IMR-90 (cell line): Measurements from ENCODE around the gene PMM2. TPM values are rescaled to one million over a fixed set of nuclear protein-coding genes. Genes with fewer than 3 reads are reported as not detected.

ENCODE experiments used
- ATAC-seq: fragments of 200-7000 bp; cut with Tn5 transposase; 2 replicates; pipeline ENCODE4 v1.9.1; 2020; ENCODE audit warnings: low read depth, mild to moderate bottlenecking, moderate library complexity
- BruUV-seq: library from RNA; stranded (reverse); fragments of 400-500 nt; replicated peaks from 2 replicates; lab custom pipeline; 2021; lab: Mats Ljungman, UMichigan
- CTCF ChIA-PET: fragments of 300-600 bp; formaldehyde crosslinking; extraction: SDS; loops from one replicate; lab custom pipeline; 2021; ENCODE audit warnings: antibody characterized with exemption; lab: Yijun Ruan, JAX
- POLR2A ChIA-PET: fragments of 300-600 bp; sonication (Branson Sonifier 250); formaldehyde crosslinking; loops from one replicate; lab custom pipeline; 2022; ENCODE audit warnings: antibody characterized with exemption; ENCODE audit not compliant: unreplicated experiment; lab: Charles Lee
- DNase-seq: peaks from one replicate; pipeline ENCODE4 v3.0.0; 2013
- H2AFZ ChIP-seq: replicated peaks from 2 replicates; pipeline ENCODE3; 2013; ENCODE audit warnings: low read length, mild to moderate bottlenecking; ENCODE audit not compliant: poor library complexity
- H2AK5ac ChIP-seq: 2 replicates; pipeline ENCODE4 v1.6.1; 2013; ENCODE audit warnings: low read depth, low read length, inconsistent platforms
- H2AK9ac ChIP-seq: replicated peaks from 2 replicates; pipeline ENCODE3; 2013; ENCODE audit warnings: mild to moderate bottlenecking, low read depth, low read length, moderate library complexity; ENCODE audit not compliant: poor library complexity
- H2BK120ac ChIP-seq: 2 replicates; pipeline ENCODE4 v1.6.1; 2013; ENCODE audit warnings: low read depth, low read length, inconsistent platforms
- H2BK15ac ChIP-seq: 3 replicates; pipeline ENCODE4 v1.6.1; 2013; ENCODE audit warnings: low read depth, low read length, inconsistent platforms
- H2BK20ac ChIP-seq: 2 replicates; pipeline ENCODE4 v1.6.1; 2013; ENCODE audit warnings: low read depth, mild to moderate bottlenecking, inconsistent platforms, low read length, moderate library complexity
- H2BK5ac ChIP-seq: 2 replicates; pipeline ENCODE4 v1.6.1; 2013; ENCODE audit warnings: mild to moderate bottlenecking, low read depth, low read length, inconsistent platforms; ENCODE audit not compliant: poor library complexity, severe bottlenecking
- H3K14ac ChIP-seq: replicated peaks from 2 replicates; pipeline ENCODE4 v1.6.1; 2013; ENCODE audit warnings: low read depth, low read length, inconsistent platforms
- H3K18ac ChIP-seq: 2 replicates; pipeline ENCODE4 v1.6.1; 2013; ENCODE audit warnings: low read depth, low read length, control low read depth
- H3K23ac ChIP-seq: 2 replicates; pipeline ENCODE4 v1.6.1; 2013; ENCODE audit warnings: low read depth, low read length, inconsistent platforms
- H3K27ac ChIP-seq: 2 replicates; pipeline ENCODE4 v1.5.1; 2013; ENCODE audit warnings: mild to moderate bottlenecking, control low read depth, low read length; ENCODE audit not compliant: insufficient read depth
- H3K27me3 ChIP-seq: 2 replicates; pipeline ENCODE4 v1.6.1; 2013; ENCODE audit warnings: low read length; ENCODE audit not compliant: control insufficient read depth, insufficient read depth
- H3K36me3 ChIP-seq: 2 replicates; pipeline ENCODE4 v1.6.1; 2013; ENCODE audit warnings: low read length, mixed read lengths; ENCODE audit not compliant: control insufficient read depth, insufficient read depth
- H3K4ac ChIP-seq: 2 replicates; pipeline ENCODE4 v1.6.1; 2013; ENCODE audit warnings: low read depth, low read length, inconsistent platforms
- H3K4me1 ChIP-seq: 2 replicates; pipeline ENCODE4 v1.6.1; 2013; ENCODE audit warnings: low read length, mixed read lengths; ENCODE audit not compliant: control insufficient read depth, insufficient read depth
- H3K4me2 ChIP-seq: 2 replicates; pipeline ENCODE4 v1.6.1; 2013; ENCODE audit warnings: low read depth, mild to moderate bottlenecking, control low read depth, low read length, moderate library complexity
- H3K4me3 ChIP-seq: 2 replicates; pipeline ENCODE4 v1.5.1; 2013; ENCODE audit warnings: low read depth, mild to moderate bottlenecking, control low read depth, low read length, moderate library complexity; ENCODE audit not compliant: insufficient read depth
- H3K56ac ChIP-seq: 2 replicates; pipeline ENCODE4 v1.6.1; 2013; ENCODE audit warnings: low read length, inconsistent platforms; ENCODE audit not compliant: insufficient read depth; ENCODE audit errors: extremely low read depth
- H3K79me1 ChIP-seq, 2 experiments: 2 replicates each; pipeline ENCODE4 v1.6.1; 2013; ENCODE audit warnings: low read length in 2 of 2, inconsistent platforms in 1 of 2, low read depth in 1 of 2
- H3K9ac ChIP-seq: 2 replicates; pipeline ENCODE4 v1.6.1; 2013; ENCODE audit warnings: low read depth, low read length, control low read depth
- H3K9me1 ChIP-seq: 2 replicates; pipeline ENCODE4 v1.6.1; 2013; ENCODE audit warnings: low read length, inconsistent platforms; ENCODE audit not compliant: insufficient read depth
- H3K9me3 ChIP-seq: 2 replicates; pipeline ENCODE4 v1.6.1; 2013; ENCODE audit warnings: low read length; ENCODE audit not compliant: control insufficient read depth, insufficient read depth
- H4K20me1 ChIP-seq: 2 replicates; pipeline ENCODE4 v1.6.1; 2013; ENCODE audit warnings: low read length, inconsistent platforms; ENCODE audit not compliant: insufficient read depth
- H4K5ac ChIP-seq: 2 replicates; pipeline ENCODE4 v1.6.1; 2013; ENCODE audit warnings: mild to moderate bottlenecking, low read depth, low read length, control low read depth
- H4K8ac ChIP-seq, 2 experiments: 2 replicates each; pipeline ENCODE4 v1.6.1; 2013; ENCODE audit warnings: low read depth in 2 of 2, low read length in 2 of 2, control low read depth in 1 of 2, inconsistent platforms in 1 of 2
- H4K91ac ChIP-seq: 2 replicates; pipeline ENCODE4 v1.6.1; 2013; ENCODE audit warnings: low read depth, low read length, inconsistent platforms; ENCODE audit not compliant: insufficient read depth
- MXI1 ChIP-seq: IDR thresholded peaks from 2 replicates; pipeline ENCODE4 v1.6.1; 2012; ENCODE audit warnings: low read depth, mild to moderate bottlenecking, low read length, moderate library complexity, borderline replicate concordance
- NFE2L2 ChIP-seq: fragments of 150-350 bp; IDR thresholded peaks from 2 replicates; pipeline ENCODE4 v1.6.1; 2016; ENCODE audit warnings: low read depth, mild to moderate bottlenecking, low read length
- POLR2A ChIP-seq: IDR thresholded peaks from 2 replicates; pipeline ENCODE4 v1.6.1; 2012; ENCODE audit warnings: mild to moderate bottlenecking, low read depth, low read length
- WGBS, 2 experiments: methylation state at CpG; one replicate each; pipeline versions ENCODE4 v1.1.5 to v1.1.7; 2013; ENCODE audit warnings: missing lambda C conversion rate in 2 of 2; ENCODE audit not compliant: insufficient read length in 1 of 2; ENCODE audit errors: extremely low coverage in 2 of 2; 5-methylcytosine and 5-hydroxymethylcytosine counted together
- dilution Hi-C: fragments of 300-500 bp; cut with HindIII; formaldehyde crosslinking; loops from one replicate; pipeline ENCODE4 v1.14.3; 2018; ENCODE audit warnings: low sequenced_read_pairs; ENCODE audit not compliant: unreplicated experiment
- in situ Hi-C: fragments of 300-500 bp; cut with MboI; formaldehyde crosslinking; loops from 3 replicates; pipeline ENCODE4 v1.14.3; 2019; ENCODE audit warnings: low sequenced_read_pairs, inconsistent platforms, mixed read lengths
- intact Hi-C: fragments of 100-400 bp; cut with micrococcal nuclease; formaldehyde crosslinking; loops from 2 replicates; pipeline ENCODE4 v1.10.0; 2022
- polyA plus RNA-seq, 3 experiments: library from polyadenylated mRNA; depleted of rRNA; stranded (reverse); fragments of >200 nt; gene quantifications; 2 replicates each; pipeline ENCODE4 v1.2.3, GENCODE V29; 2012; ENCODE audit warnings: low replicate concordance in 1 of 3
- total RNA-seq: library from RNA; depleted of rRNA; stranded (reverse); fragments of >200 nt; gene quantifications from 2 replicates; pipeline ENCODE4 v1.2.3, GENCODE V29; 2012
- TF ChIP-seq, protein P1 (sequence below): fragments of 150-350 bp; IDR thresholded peaks from 2 replicates; pipeline ENCODE4 v1.6.1; 2017; ENCODE audit warnings: mild to moderate bottlenecking, antibody characterized with exemption, low read length, low read depth
- TF ChIP-seq, protein P2 (sequence below): fragments of 150-350 bp; IDR thresholded peaks from 2 replicates; pipeline ENCODE4 v1.6.1; 2016; ENCODE audit warnings: low read depth, mild to moderate bottlenecking, low read length, moderate library complexity, borderline replicate concordance
- TF ChIP-seq, protein P3 (sequence below): conservative IDR thresholded peaks from 2 replicates; pipeline ENCODE4 v1.5.1; 2012; ENCODE audit warnings: mild to moderate bottlenecking, low read depth, low read length, improper control_type of control experiment

The PMM2 gene
- total and polyA plus RNA-seq, 2 of the 4 experiments (the other 2 are of a cell fraction) = 25.8 to 38.9 TPM

DNA sequence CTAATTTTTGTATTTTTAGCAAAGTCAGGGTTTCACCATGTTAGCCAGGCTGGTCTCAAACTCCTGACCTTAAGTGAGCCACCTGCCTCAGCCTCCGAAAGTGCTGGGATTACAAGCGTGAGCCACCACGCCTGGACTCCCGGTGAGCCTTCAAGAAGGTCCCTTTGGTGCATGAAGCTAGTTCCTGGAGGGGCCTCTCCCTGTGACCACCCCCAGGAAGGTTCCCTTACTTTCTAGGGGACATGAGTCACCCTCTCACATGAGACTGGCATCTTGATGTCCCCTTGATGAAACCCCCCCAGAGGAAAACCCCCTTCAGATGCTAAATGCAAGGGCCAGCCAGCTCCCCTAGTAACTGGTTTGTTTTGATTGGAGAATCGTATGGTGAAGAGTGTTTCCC lies 58.3 kb downstream of the PMM2 start:
- Histone ChIP-seq H3K23ac (no peak overlapping the region), H3K4me2 (no peak overlapping the region), H3K9me1 (peaks cover 11% of the 10 kb centered on the region; the same call in 1 of the 2 replicates), H2BK20ac (no peak overlapping the region), H4K8ac (no peak overlapping the region), H3K9ac (no peak overlapping the region), H2AK9ac (no peak overlapping the region), H3K4me3 (no peak overlapping the region), H4K5ac (no peak overlapping the region), H3K14ac (no peak overlapping the region), H3K9me3 (no peaks in the 10 kb centered on the region), H2BK5ac (no peak overlapping the region), H4K91ac (no peak overlapping the region), H3K36me3 (peaks cover 66% of the 10 kb centered on the region), H3K27me3 (no peaks in the 10 kb centered on the region), H2BK15ac (no peak overlapping the region), H3K18ac (no peak overlapping the region), H4K20me1 (peaks cover 64% of the 10 kb centered on the region), H3K56ac (0 out of 2 replicates have a peak overlapping the region, but pooled peaks have one; percentile 12), H2BK120ac (no peak overlapping the region), H3K79me1 (peaks cover 22 to 78% of the 10 kb centered on the region in 2 experiments; a peak in 3 of 4 replicates), H3K4me1 (peaks cover 7% of the 10 kb centered on the region), H2AFZ (no peak overlapping the region), H3K4ac (no peak overlapping the region), H3K27ac (no peak overlapping the region), H2AK5ac (no peak overlapping the region)
- ChIA-PET POLR2A (no interaction called here), CTCF (no interaction called here)
- ATAC-seq = no peak
- in situ Hi-C loops (no loop called here), dilution Hi-C loops (no loop called here), intact Hi-C loops (no loop called here)
- DNase-seq = no peak
- WGBS, 2 experiments = no CpG with 5 or more reads among the region's 5 CpGs
- BruUV-seq = no TSS peak
- TF ChIP-seq, protein P1, sequence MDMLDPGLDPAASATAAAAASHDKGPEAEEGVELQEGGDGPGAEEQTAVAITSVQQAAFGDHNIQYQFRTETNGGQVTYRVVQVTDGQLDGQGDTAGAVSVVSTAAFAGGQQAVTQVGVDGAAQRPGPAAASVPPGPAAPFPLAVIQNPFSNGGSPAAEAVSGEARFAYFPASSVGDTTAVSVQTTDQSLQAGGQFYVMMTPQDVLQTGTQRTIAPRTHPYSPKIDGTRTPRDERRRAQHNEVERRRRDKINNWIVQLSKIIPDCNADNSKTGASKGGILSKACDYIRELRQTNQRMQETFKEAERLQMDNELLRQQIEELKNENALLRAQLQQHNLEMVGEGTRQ = no peak
- TF ChIP-seq, protein P2, sequence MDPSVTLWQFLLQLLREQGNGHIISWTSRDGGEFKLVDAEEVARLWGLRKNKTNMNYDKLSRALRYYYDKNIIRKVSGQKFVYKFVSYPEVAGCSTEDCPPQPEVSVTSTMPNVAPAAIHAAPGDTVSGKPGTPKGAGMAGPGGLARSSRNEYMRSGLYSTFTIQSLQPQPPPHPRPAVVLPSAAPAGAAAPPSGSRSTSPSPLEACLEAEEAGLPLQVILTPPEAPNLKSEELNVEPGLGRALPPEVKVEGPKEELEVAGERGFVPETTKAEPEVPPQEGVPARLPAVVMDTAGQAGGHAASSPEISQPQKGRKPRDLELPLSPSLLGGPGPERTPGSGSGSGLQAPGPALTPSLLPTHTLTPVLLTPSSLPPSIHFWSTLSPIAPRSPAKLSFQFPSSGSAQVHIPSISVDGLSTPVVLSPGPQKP = no peak
- TF ChIP-seq NFE2L2 = no peak
- TF ChIP-seq, protein P3, sequence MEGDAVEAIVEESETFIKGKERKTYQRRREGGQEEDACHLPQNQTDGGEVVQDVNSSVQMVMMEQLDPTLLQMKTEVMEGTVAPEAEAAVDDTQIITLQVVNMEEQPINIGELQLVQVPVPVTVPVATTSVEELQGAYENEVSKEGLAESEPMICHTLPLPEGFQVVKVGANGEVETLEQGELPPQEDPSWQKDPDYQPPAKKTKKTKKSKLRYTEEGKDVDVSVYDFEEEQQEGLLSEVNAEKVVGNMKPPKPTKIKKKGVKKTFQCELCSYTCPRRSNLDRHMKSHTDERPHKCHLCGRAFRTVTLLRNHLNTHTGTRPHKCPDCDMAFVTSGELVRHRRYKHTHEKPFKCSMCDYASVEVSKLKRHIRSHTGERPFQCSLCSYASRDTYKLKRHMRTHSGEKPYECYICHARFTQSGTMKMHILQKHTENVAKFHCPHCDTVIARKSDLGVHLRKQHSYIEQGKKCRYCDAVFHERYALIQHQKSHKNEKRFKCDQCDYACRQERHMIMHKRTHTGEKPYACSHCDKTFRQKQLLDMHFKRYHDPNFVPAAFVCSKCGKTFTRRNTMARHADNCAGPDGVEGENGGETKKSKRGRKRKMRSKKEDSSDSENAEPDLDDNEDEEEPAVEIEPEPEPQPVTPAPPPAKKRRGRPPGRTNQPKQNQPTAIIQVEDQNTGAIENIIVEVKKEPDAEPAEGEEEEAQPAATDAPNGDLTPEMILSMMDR = no peak
- TF ChIP-seq POLR2A = no peak
- TF ChIP-seq MXI1 = no peak
